GM19023 (cell line): ENCODE data around the gene DBH.

Experiments used
- ATAC-seq: cut with Tn5 transposase; IDR thresholded peaks from one replicate; pipeline ENCODE4 v1.9.1; 2021; ENCODE audit warnings: mild to moderate bottlenecking, moderate library complexity; ENCODE audit not compliant: unreplicated experiment

The DBH gene

GRCh38 chr9:133693703-133694529 lies 57.8 kb downstream of the DBH start:
- ATAC-seq = no peak

GRCh38 chr9:133694686-133695085 lies 58.5 kb downstream of the DBH start:
- ATAC-seq = no peak

- ATAC-seq = no peak
Observed at GRCh38 chr9:133696071-133696472, 59.9 kb downstream of the DBH start.

GRCh38 chr9:133699546-133699945 lies 63.4 kb downstream of the DBH start:
- ATAC-seq = no peak

GRCh38 chr9:133700819-133701320 lies 64.7 kb downstream of the DBH start:
- no peak for ATAC-seq

- ATAC-seq = no peak
Observed at GRCh38 chr9:133701321-133701980, 65.3 kb downstream of the DBH start.

GRCh38 chr9:133701981-133702797 lies 66.0 kb downstream of the DBH start:
- ATAC-seq = no peak

GRCh38 chr9:133702798-133703590 lies 66.8 kb downstream of the DBH start:
- ATAC-seq = no peak

- no peak for ATAC-seq
Observed at GRCh38 chr9:133703591-133704399, 67.6 kb downstream of the DBH start.

- ATAC-seq = no peak
Observed at GRCh38 chr9:133704711-133705181, 68.6 kb downstream of the DBH start.

- no peak for ATAC-seq
Observed at GRCh38 chr9:133705576-133705975, 69.4 kb downstream of the DBH start.

GRCh38 chr9:133706307-133707050 lies 70.3 kb downstream of the DBH start:
- ATAC-seq = no peak

- no peak for ATAC-seq
Observed at GRCh38 chr9:133707065-133707762, 71.1 kb downstream of the DBH start.

GRCh38 chr9:133707763-133708245 lies 71.6 kb downstream of the DBH start:
- ATAC-seq = no peak

GRCh38 chr9:133708246-133709014 lies 72.3 kb downstream of the DBH start:
- no peak for ATAC-seq
